Suppressor macrophage (primary cell): Measurements from ENCODE around the gene PLEKHG4.

Experiments used
- DNase-seq, 4 experiments: peaks; one replicate each; pipeline ENCODE4 v3.0.0-alpha.2; 2020 to 2022

The PLEKHG4 gene

GRCh38 chr16:67284699-67285646, 5.6 kb downstream of the PLEKHG4 start:
- no peak for DNase-seq

GRCh38 chr16:67286441-67287235, 7.3 kb downstream of the PLEKHG4 start:
- no peak for DNase-seq

GRCh38 chr16:67287960-67288359, 8.6 kb downstream of the PLEKHG4 start:
- DNase-seq = no peak

- DNase-seq = no peak
Measured at GRCh38 chr16:67291461-67291860, 12.1 kb downstream of the PLEKHG4 start.

GRCh38 chr16:67294171-67294757, 14.9 kb downstream of the PLEKHG4 start:
- no peak for DNase-seq

- no peak for DNase-seq
Measured at GRCh38 chr16:67294938-67295361, 15.6 kb downstream of the PLEKHG4 start.

- no peak for DNase-seq
Measured at GRCh38 chr16:67296420-67296819, 17.1 kb downstream of the PLEKHG4 start.

- DNase-seq = no peak
Measured at GRCh38 chr16:67298277-67298676, 18.9 kb downstream of the PLEKHG4 start.

- no peak for DNase-seq
Measured at GRCh38 chr16:67299269-67299668, 19.9 kb downstream of the PLEKHG4 start.

GRCh38 chr16:67301080-67301782, 21.9 kb downstream of the PLEKHG4 start:
- no peak for DNase-seq

- no peak for DNase-seq
Measured at GRCh38 chr16:67302076-67302475, 22.7 kb downstream of the PLEKHG4 start.

GRCh38 chr16:67302970-67303369, 23.6 kb downstream of the PLEKHG4 start:
- no peak for DNase-seq

GRCh38 chr16:67304020-67304419, 24.7 kb downstream of the PLEKHG4 start:
- no peak for DNase-seq

- DNase-seq = no peak
Measured at GRCh38 chr16:67305216-67306071, 26.1 kb downstream of the PLEKHG4 start.

GRCh38 chr16:67310561-67310960, 31.2 kb downstream of the PLEKHG4 start:
- no peak for DNase-seq

GRCh38 chr16:67311607-67312488, 32.5 kb downstream of the PLEKHG4 start:
- peak; percentile 42 to 77 (median 48) for DNase-seq

GRCh38 chr16:67312719-67313118, 33.4 kb downstream of the PLEKHG4 start:
- peak in 3 of 4 experiments; percentile 40 to 51 (median 43) for DNase-seq

- DNase-seq = no peak
Measured at GRCh38 chr16:67317853-67318252, 38.5 kb downstream of the PLEKHG4 start.

- DNase-seq = no peak
Measured at GRCh38 chr16:67326115-67326471, 46.8 kb downstream of the PLEKHG4 start.
